Measurements from ENCODE around the gene CPPED1. TPM values are rescaled to one million over a fixed set of nuclear protein-coding genes. Genes with fewer than 3 reads are reported as not detected.

Gene CPPED1
- total and polyA plus RNA-seq, 10 of the 15 experiments (the other 5 are each of a cell fraction or from before 2014, with no cell fraction given), result 7.1 to 39.0 (median 16.0) TPM

- POLR2A ChIA-PET, result no interaction called here
- H3K4me2 ChIP-seq (ENCODE audit: control insufficient read depth, insufficient read depth), result no peak overlapping the region
Measured at GRCh38 chr16:12837291-12837690, 33.6 kb upstream of the CPPED1 start.

More at GRCh38 chr16:12837291-12837690, 33.6 kb upstream of the CPPED1 start:
- H3K36me3 ChIP-seq (ENCODE audit: control insufficient read depth in 2 of 2, insufficient read depth in 2 of 2, low read length in 1 of 2), result no peaks in the 10 kb centered on the region
- no peak overlapping the region for H3K4me3 ChIP-seq
- no peak overlapping the region for H3K9ac ChIP-seq (ENCODE audit: control insufficient read depth, insufficient read depth, low read length)
- intact Hi-C loops (cut with micrococcal nuclease; ENCODE audit: unreplicated experiment) (no loop called here), in situ Hi-C loops (cut with MboI) (no loop called here)
- no peak overlapping the region for H3K27ac ChIP-seq (ENCODE audit: control insufficient read depth, insufficient read depth)
- H3K27me3 ChIP-seq (replicated peaks in 1 of 2; ENCODE audit: control insufficient read depth in 2 of 2, insufficient read depth in 2 of 2, low read length in 1 of 2), result no peaks in the 10 kb centered on the region
- no peaks in the 10 kb centered on the region for H3K4me1 ChIP-seq (ENCODE audit: control insufficient read depth, insufficient read depth, low read length)
- H2AFZ ChIP-seq (ENCODE audit: control insufficient read depth, low read depth, low read length), result no peak overlapping the region
- DNase-seq (ENCODE audit: low read depth, low spot score), result no peak
- CTCF ChIA-PET, result no interaction called here
- no peak for FAIRE-seq
- WGBS (ENCODE audit: insufficient coverage, insufficient replicate concordance, low lambda C conversion rate, missing lambda C conversion rate), result 0% methylated on average over 1 of the region's 1 CpG
- H4K20me1 ChIP-seq (ENCODE audit: control insufficient read depth, insufficient read depth), result no peaks in the 10 kb centered on the region
- SMC1A ChIA-PET (ENCODE audit: uncharacterized antibody, unreplicated experiment), result interaction anchor here (0.6 kb wide), 2 partner anchors 103 to 149 kb away, joined by 3 to 4 read pairs; no protein-coding TSS in a partner anchor
- H3K9me3 ChIP-seq (replicated peaks; ENCODE audit: control insufficient read depth, insufficient read depth, low read length), result no peaks in the 10 kb centered on the region; the same call in 1 of the 3 replicates
- RAD21 ChIA-PET (ENCODE audit: unreplicated experiment), result interaction anchor here (0.6 kb wide), 1 partner anchor 264 kb away, joined by 3 read pairs; no protein-coding TSS in a partner anchor
- no peaks in the 10 kb centered on the region for H3K79me2 ChIP-seq (ENCODE audit: control insufficient read depth, insufficient read depth, low read length)
- no peak for ATAC-seq
- no TSS peak for BruUV-seq (replicated peaks)
- TF ChIP-seq NFIC (IDR thresholded peaks at IDR 0.05; ENCODE audit: low read depth, low read length) (no peak), SP1 (IDR thresholded peaks at IDR 0.05; ENCODE audit: low read depth, low read length) (no peak), SKIL (IDR thresholded peaks at IDR 0.05; ENCODE audit: low read depth, poor library complexity, severe bottlenecking) (no peak), RELB (IDR thresholded peaks at IDR 0.05; ENCODE audit: low read depth) (no peak)
